ENCODE data around the gene PKNOX2.

DNA sequence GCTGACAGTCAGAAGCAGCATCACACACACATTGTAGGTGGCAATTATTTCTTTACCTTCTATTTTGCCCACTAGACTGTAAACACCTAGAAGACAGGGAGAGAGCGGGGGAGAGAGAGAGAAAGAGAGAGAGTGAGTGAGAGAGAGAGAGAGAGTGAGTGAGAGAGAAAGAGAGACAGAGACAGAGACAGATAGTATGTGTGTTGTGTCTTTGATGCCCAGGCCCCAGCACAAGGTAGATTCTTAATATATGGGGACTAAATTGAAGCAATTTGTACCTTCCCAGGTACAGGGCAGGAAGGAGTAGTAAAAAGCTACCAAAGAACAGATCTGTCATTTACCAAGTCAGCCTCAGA is 163.7 kb downstream of the PKNOX2 start:
- TF ChIP-seq, protein P1, sequence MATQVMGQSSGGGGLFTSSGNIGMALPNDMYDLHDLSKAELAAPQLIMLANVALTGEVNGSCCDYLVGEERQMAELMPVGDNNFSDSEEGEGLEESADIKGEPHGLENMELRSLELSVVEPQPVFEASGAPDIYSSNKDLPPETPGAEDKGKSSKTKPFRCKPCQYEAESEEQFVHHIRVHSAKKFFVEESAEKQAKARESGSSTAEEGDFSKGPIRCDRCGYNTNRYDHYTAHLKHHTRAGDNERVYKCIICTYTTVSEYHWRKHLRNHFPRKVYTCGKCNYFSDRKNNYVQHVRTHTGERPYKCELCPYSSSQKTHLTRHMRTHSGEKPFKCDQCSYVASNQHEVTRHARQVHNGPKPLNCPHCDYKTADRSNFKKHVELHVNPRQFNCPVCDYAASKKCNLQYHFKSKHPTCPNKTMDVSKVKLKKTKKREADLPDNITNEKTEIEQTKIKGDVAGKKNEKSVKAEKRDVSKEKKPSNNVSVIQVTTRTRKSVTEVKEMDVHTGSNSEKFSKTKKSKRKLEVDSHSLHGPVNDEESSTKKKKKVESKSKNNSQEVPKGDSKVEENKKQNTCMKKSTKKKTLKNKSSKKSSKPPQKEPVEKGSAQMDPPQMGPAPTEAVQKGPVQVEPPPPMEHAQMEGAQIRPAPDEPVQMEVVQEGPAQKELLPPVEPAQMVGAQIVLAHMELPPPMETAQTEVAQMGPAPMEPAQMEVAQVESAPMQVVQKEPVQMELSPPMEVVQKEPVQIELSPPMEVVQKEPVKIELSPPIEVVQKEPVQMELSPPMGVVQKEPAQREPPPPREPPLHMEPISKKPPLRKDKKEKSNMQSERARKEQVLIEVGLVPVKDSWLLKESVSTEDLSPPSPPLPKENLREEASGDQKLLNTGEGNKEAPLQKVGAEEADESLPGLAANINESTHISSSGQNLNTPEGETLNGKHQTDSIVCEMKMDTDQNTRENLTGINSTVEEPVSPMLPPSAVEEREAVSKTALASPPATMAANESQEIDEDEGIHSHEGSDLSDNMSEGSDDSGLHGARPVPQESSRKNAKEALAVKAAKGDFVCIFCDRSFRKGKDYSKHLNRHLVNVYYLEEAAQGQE (IDR thresholded peaks at IDR 0.05; ENCODE audit: insufficient read depth in 1 of 2, low read depth in 2 of 2, low read length in 2 of 2), result no peak
- TF ChIP-seq TAF1 (IDR thresholded peaks at IDR 0.05; ENCODE audit: borderline replicate concordance, insufficient read depth, low read length), result no peak
- TF ChIP-seq POLR2AphosphoS5 (IDR thresholded peaks at IDR 0.05; ENCODE audit: low read depth, low read length), result no peak
- TF ChIP-seq SIN3A (IDR thresholded peaks at IDR 0.05; ENCODE audit: borderline replicate concordance, insufficient read depth, low read length), result no peak
- TF ChIP-seq FOXP2 (optimal IDR thresholded peaks at IDR 0.05; ENCODE audit: borderline replicate concordance, extremely low read depth, extremely low read length, insufficient read depth), result no peak
